Smooth muscle cell (in vitro differentiated cells): ENCODE data around the gene RIMBP2. TPM values are rescaled to one million over a fixed set of nuclear protein-coding genes. Genes with fewer than 3 reads are reported as not detected.

Experiments used
- DNase-seq: peaks from one replicate; lab custom pipeline; 2025; ENCODE audit not compliant: unreplicated experiment; lab: John Stamatoyannopoulos, UW
- H2AFZ ChIP-seq: fragments of 200-600 bp; sonication (generic); 2 replicates; pipeline ENCODE4 v1.6.0; 2016; ENCODE audit warnings: antibody characterized with exemption, low read depth, mild to moderate bottlenecking
- H3F3A ChIP-seq: fragments of 200-600 bp; sonication (generic); 2 replicates; pipeline ENCODE4 v1.6.0; 2017; ENCODE audit warnings: antibody characterized with exemption, low read depth
- H3K27ac ChIP-seq: fragments of 200-600 bp; sonication (generic); 2 replicates; pipeline ENCODE4 v1.5.1; 2016; ENCODE audit warnings: low read depth, mild to moderate bottlenecking
- H3K27me3 ChIP-seq: fragments of 200-600 bp; sonication (generic); 2 replicates; pipeline ENCODE4 v1.6.1; 2016; ENCODE audit warnings: low read depth, mild to moderate bottlenecking
- H3K36me3 ChIP-seq: fragments of 200-600 bp; sonication (generic); 2 replicates; pipeline ENCODE4 v1.5.1; 2016; ENCODE audit warnings: low read depth
- H3K4me1 ChIP-seq: fragments of 200-600 bp; sonication (generic); 2 replicates; pipeline ENCODE4 v1.5.1; 2016; ENCODE audit warnings: low read depth
- H3K4me2 ChIP-seq: fragments of 200-600 bp; sonication (generic); 2 replicates; pipeline ENCODE4 v1.6.0; 2016; ENCODE audit warnings: mild to moderate bottlenecking
- H3K4me3 ChIP-seq: fragments of 200-600 bp; sonication (generic); 2 replicates; pipeline ENCODE4 v1.5.1; 2016; ENCODE audit warnings: mild to moderate bottlenecking
- H3K79me2 ChIP-seq: fragments of 200-600 bp; sonication (generic); 2 replicates; pipeline ENCODE4 v1.6.0; 2016; ENCODE audit warnings: low read depth, mild to moderate bottlenecking
- H3K9ac ChIP-seq: fragments of 200-600 bp; sonication (generic); 2 replicates; pipeline ENCODE4 v1.6.0; 2016; ENCODE audit warnings: low read depth
- H3K9me3 ChIP-seq: fragments of 200-600 bp; sonication (generic); replicated peaks from 2 replicates; pipeline ENCODE4 v1.5.1; 2016; ENCODE audit warnings: low read depth
- H4K20me1 ChIP-seq: fragments of 200-600 bp; sonication (generic); 2 replicates; pipeline ENCODE4 v1.6.0; 2016; ENCODE audit warnings: low read depth
- WGBS: methylation state at CpG from one replicate; pipeline ENCODE4 v1.1.7; 2016; ENCODE audit warnings: low lambda C conversion rate; 5-methylcytosine and 5-hydroxymethylcytosine counted together
- polyA plus RNA-seq: library from polyadenylated mRNA; unstranded; fragments of >200 nt; fragmentation: Nextera tagmentation; extraction: Ambion mirVana; gene quantifications from 2 replicates; pipeline ENCODE4 v1.2.1, GENCODE V29; 2016
- total RNA-seq: library from RNA; depleted of rRNA; stranded (reverse); fragments of >200 nt; gene quantifications from 2 replicates; pipeline ENCODE4 v1.2.3, GENCODE V29; 2014
- TF ChIP-seq, protein P1 (sequence below): fragments of 200-600 bp; sonication (generic); IDR thresholded peaks from 2 replicates; pipeline ENCODE4 v1.5.1; 2017; ENCODE audit warnings: borderline replicate concordance, mild to moderate bottlenecking, antibody characterized with exemption; ENCODE audit not compliant: insufficient read depth, poor library complexity, severe bottlenecking

RIMBP2 gene
- total and polyA plus RNA-seq, 2 experiments from 2014 or later: 2.3 TPM; not detected in 1

DNA sequence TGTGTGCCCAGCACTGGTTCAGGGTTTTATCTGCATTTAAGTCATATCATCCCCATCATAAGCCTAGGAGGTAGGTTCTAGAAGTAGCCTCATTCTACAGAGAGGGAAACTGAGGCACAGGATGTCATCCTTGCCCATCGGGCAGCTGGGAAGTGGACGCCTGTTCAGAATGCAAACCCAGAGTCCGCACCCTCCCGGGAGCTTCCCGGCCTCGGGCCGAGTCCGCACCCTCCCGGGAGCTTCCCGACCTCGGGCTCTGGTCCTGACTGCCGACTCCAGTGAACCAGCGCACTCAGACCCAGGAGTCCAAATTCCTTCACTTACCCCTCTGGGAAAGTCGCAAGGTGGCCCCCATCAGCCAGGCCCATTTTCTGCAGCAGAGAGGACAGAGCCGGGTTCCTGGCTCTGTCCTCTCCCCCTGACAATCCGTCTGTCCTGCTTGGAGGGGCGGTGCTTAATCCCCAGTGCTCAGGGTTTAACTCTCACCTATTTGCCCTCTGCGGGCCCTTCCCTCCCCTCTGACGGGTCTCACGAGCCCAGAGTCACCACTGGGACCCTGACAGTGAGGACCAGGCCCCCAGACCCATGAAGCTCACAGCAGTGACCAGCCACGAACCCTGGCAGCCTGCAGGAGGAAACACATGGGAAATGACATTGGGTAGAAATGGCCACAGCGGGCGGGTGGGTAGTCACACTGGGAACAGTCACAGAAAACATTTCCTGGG lies 236.5 kb downstream of the RIMBP2 start:
- H3K4me2 ChIP-seq: no peak overlapping the region
- no peak for DNase-seq
- H3K79me2 ChIP-seq: no peaks in the 10 kb centered on the region
- H4K20me1 ChIP-seq: no peaks in the 10 kb centered on the region
- TF ChIP-seq, protein P1, sequence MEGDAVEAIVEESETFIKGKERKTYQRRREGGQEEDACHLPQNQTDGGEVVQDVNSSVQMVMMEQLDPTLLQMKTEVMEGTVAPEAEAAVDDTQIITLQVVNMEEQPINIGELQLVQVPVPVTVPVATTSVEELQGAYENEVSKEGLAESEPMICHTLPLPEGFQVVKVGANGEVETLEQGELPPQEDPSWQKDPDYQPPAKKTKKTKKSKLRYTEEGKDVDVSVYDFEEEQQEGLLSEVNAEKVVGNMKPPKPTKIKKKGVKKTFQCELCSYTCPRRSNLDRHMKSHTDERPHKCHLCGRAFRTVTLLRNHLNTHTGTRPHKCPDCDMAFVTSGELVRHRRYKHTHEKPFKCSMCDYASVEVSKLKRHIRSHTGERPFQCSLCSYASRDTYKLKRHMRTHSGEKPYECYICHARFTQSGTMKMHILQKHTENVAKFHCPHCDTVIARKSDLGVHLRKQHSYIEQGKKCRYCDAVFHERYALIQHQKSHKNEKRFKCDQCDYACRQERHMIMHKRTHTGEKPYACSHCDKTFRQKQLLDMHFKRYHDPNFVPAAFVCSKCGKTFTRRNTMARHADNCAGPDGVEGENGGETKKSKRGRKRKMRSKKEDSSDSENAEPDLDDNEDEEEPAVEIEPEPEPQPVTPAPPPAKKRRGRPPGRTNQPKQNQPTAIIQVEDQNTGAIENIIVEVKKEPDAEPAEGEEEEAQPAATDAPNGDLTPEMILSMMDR: no peak
- no peaks in the 10 kb centered on the region for H3K36me3 ChIP-seq
- H3K4me3 ChIP-seq: no peak overlapping the region
- no peaks in the 10 kb centered on the region for H3K9me3 ChIP-seq
- H3F3A ChIP-seq: no peaks in the 10 kb centered on the region
- H2AFZ ChIP-seq: no peak overlapping the region
- 85% methylated on average over 23 of the region's 23 CpGs for WGBS
- no peak overlapping the region for H3K27ac ChIP-seq
- H3K4me1 ChIP-seq: no peaks in the 10 kb centered on the region
- H3K27me3 ChIP-seq: no peaks in the 10 kb centered on the region
- no peak overlapping the region for H3K9ac ChIP-seq

DNA sequence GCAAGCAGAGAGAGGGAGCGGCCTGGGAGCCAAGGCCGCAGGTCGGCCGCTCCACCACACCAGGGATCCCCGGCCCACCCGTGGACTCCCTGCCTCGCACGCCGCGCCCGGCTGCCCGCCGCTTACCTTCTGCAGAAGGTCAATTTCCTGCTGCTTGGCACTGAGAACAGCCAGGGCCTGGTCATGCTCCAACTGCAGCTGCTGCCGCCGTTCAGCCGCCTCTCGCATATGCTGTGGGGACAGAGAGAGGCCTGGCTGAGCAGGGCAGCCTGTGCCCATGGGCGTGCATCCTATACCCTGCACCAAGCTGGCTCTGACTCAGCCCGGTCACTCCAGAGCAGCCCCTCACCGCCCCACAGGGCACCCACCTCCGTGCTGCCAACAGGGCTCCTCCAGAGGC lies 237.3 kb downstream of the RIMBP2 start:
- H2AFZ ChIP-seq: no peak overlapping the region
- no peaks in the 10 kb centered on the region for H3F3A ChIP-seq
- DNase-seq: no peak
- no peaks in the 10 kb centered on the region for H3K36me3 ChIP-seq
- H3K4me1 ChIP-seq: no peaks in the 10 kb centered on the region
- no peaks in the 10 kb centered on the region for H3K27me3 ChIP-seq
- no peaks in the 10 kb centered on the region for H3K9me3 ChIP-seq
- H3K4me3 ChIP-seq: no peak overlapping the region
- no peak overlapping the region for H3K9ac ChIP-seq
- no peaks in the 10 kb centered on the region for H4K20me1 ChIP-seq
- H3K27ac ChIP-seq: no peak overlapping the region
- 91% methylated on average over 20 of the region's 21 CpGs for WGBS
- H3K4me2 ChIP-seq: no peak overlapping the region
- H3K79me2 ChIP-seq: no peaks in the 10 kb centered on the region
- TF ChIP-seq, protein P1: no peak

- WGBS: 86% methylated on average over 9 of the region's 9 CpGs
- Histone ChIP-seq H3K4me2 (no peak overlapping the region), H2AFZ (no peak overlapping the region), H3K36me3 (no peaks in the 10 kb centered on the region), H3K4me1 (no peaks in the 10 kb centered on the region), H3K27me3 (no peaks in the 10 kb centered on the region), H3K9me3 (no peaks in the 10 kb centered on the region), H3K9ac (no peak overlapping the region), H4K20me1 (no peaks in the 10 kb centered on the region), H3K27ac (no peak overlapping the region), H3K4me3 (no peak overlapping the region), H3F3A (no peaks in the 10 kb centered on the region), H3K79me2 (no peaks in the 10 kb centered on the region)
- DNase-seq: no peak
- TF ChIP-seq, protein P1: no peak
These were observed 238.4 kb downstream of the RIMBP2 start for GRCh38 chr12:130477701-130478100.

DNA sequence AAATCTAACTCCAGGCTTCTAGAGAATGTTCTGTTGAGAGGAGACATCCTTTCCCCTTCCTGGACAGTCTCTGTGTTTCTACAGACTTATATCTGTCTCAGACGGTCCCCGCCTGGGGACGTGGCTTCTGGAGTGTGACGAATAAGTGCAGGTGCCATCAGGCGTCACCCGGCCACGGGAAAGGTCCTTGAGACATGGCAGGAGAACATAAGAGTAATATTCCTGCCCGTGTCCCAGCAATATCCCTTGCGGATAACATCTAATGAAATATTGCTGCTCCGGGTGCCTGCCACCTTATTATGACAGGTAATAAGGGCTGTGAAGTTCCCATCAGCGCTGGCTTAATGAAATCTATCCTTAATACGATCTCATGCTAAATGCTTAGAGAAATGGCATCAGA lies 238.8 kb downstream of the RIMBP2 start:
- H3K36me3 ChIP-seq: no peaks in the 10 kb centered on the region
- H3K9me3 ChIP-seq: no peaks in the 10 kb centered on the region
- 88% methylated on average over 12 of the region's 12 CpGs for WGBS
- no peaks in the 10 kb centered on the region for H3K4me1 ChIP-seq
- no peaks in the 10 kb centered on the region for H3K79me2 ChIP-seq
- no peak overlapping the region for H3K27ac ChIP-seq
- no peak overlapping the region for H2AFZ ChIP-seq
- H3K27me3 ChIP-seq: no peaks in the 10 kb centered on the region
- TF ChIP-seq, protein P1: no peak
- H3K9ac ChIP-seq: no peak overlapping the region
- no peaks in the 10 kb centered on the region for H3F3A ChIP-seq
- no peak overlapping the region for H3K4me3 ChIP-seq
- DNase-seq: no peak
- no peaks in the 10 kb centered on the region for H4K20me1 ChIP-seq
- no peak overlapping the region for H3K4me2 ChIP-seq
